ENCODE data around the gene TXLNB. TPM values are rescaled to one million over a fixed set of nuclear protein-coding genes. Genes with fewer than 3 reads are reported as not detected.

TXLNB gene
- total and polyA plus RNA-seq, 2 of the 4 experiments (the other 2 are of a cell fraction) = under 0.01 to 0.05 TPM

- no peak overlapping the region for H4K8ac ChIP-seq (ENCODE audit: low read depth in 2 of 2, low read length in 2 of 2)
- dilution Hi-C loops (cut with HindIII; ENCODE audit: low sequenced_read_pairs, unreplicated experiment) (no loop called here), in situ Hi-C loops (cut with MboI; ENCODE audit: low sequenced_read_pairs) (no loop called here), intact Hi-C loops (cut with micrococcal nuclease) (no loop called here)
- H3K79me1 ChIP-seq (ENCODE audit: low read depth in 1 of 2, low read length in 2 of 2) = no peaks in the 10 kb centered on the region
- H4K20me1 ChIP-seq (ENCODE audit: insufficient read depth, low read length) = no peaks in the 10 kb centered on the region
- no peak overlapping the region for H3K4me3 ChIP-seq (ENCODE audit: insufficient read depth, low read depth, low read length)
- H2AK9ac ChIP-seq (replicated peaks; ENCODE audit: low read depth, low read length, poor library complexity) = no peak overlapping the region
- POLR2A ChIA-PET (ENCODE audit: unreplicated experiment) = no interaction called here
- H3K4me2 ChIP-seq (ENCODE audit: low read depth, low read length) = no peak overlapping the region
- H3K56ac ChIP-seq (ENCODE audit: extremely low read depth, insufficient read depth, low read length) = no peak overlapping the region
- no peak overlapping the region for H2BK15ac ChIP-seq (ENCODE audit: low read depth, low read length)
- no CpG with 5 or more reads among the region's 3 CpGs for WGBS, 2 experiments (ENCODE audit: extremely low coverage in 2 of 2, insufficient read length in 1 of 2)
- no peak overlapping the region for H2BK5ac ChIP-seq (ENCODE audit: low read depth, low read length, poor library complexity, severe bottlenecking)
- H3K4me1 ChIP-seq (ENCODE audit: control insufficient read depth, insufficient read depth, low read length) = peaks cover 4% of the 10 kb centered on the region
- H3K9me3 ChIP-seq (ENCODE audit: control insufficient read depth, insufficient read depth, low read length) = no peaks in the 10 kb centered on the region
- DNase-seq (peak; percentile 10), ATAC-seq (ENCODE audit: low read depth) (no peak)
- H2BK20ac ChIP-seq (ENCODE audit: low read depth, low read length) = no peak overlapping the region
- H3K4ac ChIP-seq (ENCODE audit: low read depth, low read length) = no peak overlapping the region
- H2AFZ ChIP-seq (replicated peaks; ENCODE audit: low read length, poor library complexity) = no peak overlapping the region
- no peaks in the 10 kb centered on the region for H3K36me3 ChIP-seq (ENCODE audit: control insufficient read depth, insufficient read depth, low read length)
- H4K5ac ChIP-seq (ENCODE audit: low read depth, low read length) = no peak overlapping the region
- no peak overlapping the region for H3K23ac ChIP-seq (ENCODE audit: low read depth, low read length)
- no peak overlapping the region for H3K9ac ChIP-seq (ENCODE audit: low read depth, low read length)
- H2BK120ac ChIP-seq (ENCODE audit: low read depth, low read length) = no peak overlapping the region
- H3K27me3 ChIP-seq (ENCODE audit: control insufficient read depth, insufficient read depth, low read length) = no peaks in the 10 kb centered on the region
- H3K27ac ChIP-seq (ENCODE audit: insufficient read depth, low read length) = no peak overlapping the region
- no peak overlapping the region for H3K14ac ChIP-seq (replicated peaks; ENCODE audit: low read depth, low read length)
- CTCF ChIA-PET = no interaction called here
- H2AK5ac ChIP-seq (ENCODE audit: low read depth, low read length) = no peak overlapping the region
- no peaks in the 10 kb centered on the region for H3K9me1 ChIP-seq (ENCODE audit: insufficient read depth, low read length)
- no TSS peak for BruUV-seq (replicated peaks)
- no peak overlapping the region for H3K18ac ChIP-seq (ENCODE audit: low read depth, low read length)
- H4K91ac ChIP-seq (ENCODE audit: insufficient read depth, low read depth, low read length) = no peak overlapping the region
- TF ChIP-seq MAZ (IDR thresholded peaks at IDR 0.05; ENCODE audit: borderline replicate concordance, low read depth, low read length) = no peak
- no peak for TF ChIP-seq FOS (IDR thresholded peaks at IDR 0.05; ENCODE audit: low read depth, low read length)
- TF ChIP-seq CHD1 (IDR thresholded peaks at IDR 0.05; ENCODE audit: low read depth, low read length) = no peak
Observed at GRCh38 chr6:139330826-139331500, 39.2 kb upstream of the TXLNB start.
